Measurements from ENCODE around the gene ATXN1.

- TF ChIP-seq CTCF (IDR thresholded peaks at IDR 0.05) (no peak), POLR2A (IDR thresholded peaks at IDR 0.05) (no peak), POLR2AphosphoS5 (IDR thresholded peaks at IDR 0.05) (no peak)
Observed at GRCh38 chr6:16618962-16619361, 142.3 kb downstream of the ATXN1 start.

Data from transverse colon (tissue), 4 donors.